NCI-H446 (cell line): ENCODE results near the gene TACC2.

Source experiments
- DNase-seq, 2 experiments: peaks; one replicate each; lab custom pipeline; 2025; lab: John Stamatoyannopoulos, UW

Gene TACC2

GRCh38 chr10:122251459-122252255, 262.7 kb downstream of the TACC2 start:
- DNase-seq: no peak

GRCh38 chr10:122252805-122253204, 263.8 kb downstream of the TACC2 start:
- DNase-seq: no peak

GRCh38 chr10:122253605-122254004, 264.6 kb downstream of the TACC2 start:
- DNase-seq: no peak

- DNase-seq: no peak
Observed at GRCh38 chr10:122254831-122255230, 265.9 kb downstream of the TACC2 start.

GRCh38 chr10:122255509-122256301, 266.7 kb downstream of the TACC2 start:
- no peak for DNase-seq

GRCh38 chr10:122257041-122257440, 268.1 kb downstream of the TACC2 start:
- DNase-seq: no peak

GRCh38 chr10:122258136-122259074, 269.4 kb downstream of the TACC2 start:
- no peak for DNase-seq

GRCh38 chr10:122259075-122259466, 270.1 kb downstream of the TACC2 start:
- no peak for DNase-seq

- DNase-seq: no peak
Observed at GRCh38 chr10:122261584-122261983, 272.6 kb downstream of the TACC2 start.

GRCh38 chr10:122263971-122264370, 275.0 kb downstream of the TACC2 start:
- peak in 1 of 2 experiments; percentile 6 for DNase-seq

- DNase-seq: no peak
Observed at GRCh38 chr10:122264436-122264835, 275.5 kb downstream of the TACC2 start.

GRCh38 chr10:122264931-122265330, 276.0 kb downstream of the TACC2 start:
- DNase-seq: no peak

- DNase-seq: no peak
Observed at GRCh38 chr10:122265896-122266295, 276.9 kb downstream of the TACC2 start.

- peak in 1 of 2 experiments; percentile 20 for DNase-seq
Observed at GRCh38 chr10:122267849-122268737, 279.1 kb downstream of the TACC2 start.

GRCh38 chr10:122269059-122269687, 280.2 kb downstream of the TACC2 start:
- no peak for DNase-seq

- DNase-seq: no peak
Observed at GRCh38 chr10:122271076-122271475, 282.1 kb downstream of the TACC2 start, which contains the start of gene BTBD16. TSS of gene BTBD16 (plus strand) at chr10:122271296. CDS start at chr10:122275082, 3,786 bp downstream.

GRCh38 chr10:122273966-122274545, 285.1 kb downstream of the TACC2 start:
- DNase-seq: no peak

- DNase-seq: no peak
Observed at GRCh38 chr10:122276611-122277208, 287.7 kb downstream of the TACC2 start.

- DNase-seq: no peak
Observed at GRCh38 chr10:122277526-122278136, 288.7 kb downstream of the TACC2 start.
